Smooth muscle cell of the brain vasculature (primary cell): Measurements from ENCODE around the gene BEND7.

Source experiments
- DNase-seq: peaks from one replicate; pipeline ENCODE4 v3.0.0-alpha.2; 2012; ENCODE audit warnings: low read depth, low spot score

Gene BEND7

GRCh38 chr10:13520194-13520593 is 8.6 kb downstream of the BEND7 start:
- DNase-seq, result no peak

DNA sequence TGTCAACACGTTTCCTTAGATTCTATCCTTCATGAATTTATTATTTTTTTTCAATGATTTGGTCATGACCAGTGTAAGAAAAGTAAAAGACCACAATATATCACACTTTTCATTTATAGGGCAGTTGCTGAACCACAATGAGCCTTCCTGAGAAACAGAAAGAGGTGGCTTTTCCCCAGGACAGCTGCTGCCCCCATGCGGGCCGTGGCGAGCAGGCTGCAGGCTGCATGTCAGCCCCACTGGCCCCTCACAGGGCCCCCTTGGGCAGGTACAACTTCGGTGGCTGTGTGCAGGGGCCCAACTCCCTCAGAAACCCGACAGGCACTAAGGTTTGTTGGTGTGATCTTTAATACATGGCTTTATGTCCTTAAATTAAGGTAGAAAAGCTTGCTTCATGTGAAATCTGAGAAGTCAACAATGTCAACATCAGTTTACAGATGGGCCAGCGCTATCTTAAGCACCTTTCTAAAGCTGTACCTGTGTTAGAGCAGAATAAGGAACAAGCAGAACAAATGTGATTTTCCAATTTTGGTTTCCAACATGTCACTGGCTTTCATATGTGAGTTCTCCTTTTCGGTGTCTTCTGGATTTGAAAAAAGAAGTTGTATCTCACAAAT is 10.6 kb downstream of the BEND7 start:
- DNase-seq, result no peak

DNA sequence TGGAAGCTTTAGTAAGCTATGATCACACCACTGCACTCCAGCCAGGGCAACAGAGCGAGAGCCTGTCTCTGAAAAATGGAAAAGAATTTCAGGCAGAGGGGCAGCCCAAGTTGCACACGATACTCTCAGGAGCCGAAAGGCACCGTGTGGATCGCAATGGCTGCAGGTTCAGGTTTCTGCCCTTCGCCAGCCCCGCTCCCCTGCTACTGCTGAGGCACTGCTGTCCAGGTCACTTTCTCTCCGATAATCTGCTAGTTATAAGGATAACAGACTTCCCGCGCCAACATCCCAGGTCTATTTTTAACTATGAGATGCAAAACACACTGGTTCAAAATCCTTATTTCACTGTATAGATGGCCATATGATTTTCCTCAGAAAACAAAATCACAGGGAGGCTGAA is 11.1 kb downstream of the BEND7 start:
- DNase-seq, result no peak

DNA sequence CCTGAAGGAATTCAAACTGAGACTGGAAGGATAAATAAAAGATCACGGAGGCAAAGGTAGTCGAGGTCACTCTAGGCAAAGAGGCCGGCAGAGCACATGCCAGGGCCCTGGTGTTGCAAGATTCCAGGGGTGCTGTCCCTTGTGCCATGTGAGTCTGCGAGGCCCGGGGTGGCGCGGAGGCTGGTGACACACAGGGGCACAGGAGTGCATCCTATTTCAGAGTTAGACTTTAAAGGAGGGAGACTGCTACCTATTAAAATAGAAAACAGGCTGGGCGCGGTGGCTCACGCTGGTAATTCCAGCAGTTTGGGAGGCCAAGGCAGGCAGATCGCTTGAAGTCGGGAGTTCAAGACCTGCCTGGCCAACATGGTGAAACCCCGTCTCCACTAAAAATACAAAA is 12.6 kb downstream of the BEND7 start:
- no peak for DNase-seq

GRCh38 chr10:13515467-13515866 is 13.3 kb downstream of the BEND7 start:
- no peak for DNase-seq

DNA sequence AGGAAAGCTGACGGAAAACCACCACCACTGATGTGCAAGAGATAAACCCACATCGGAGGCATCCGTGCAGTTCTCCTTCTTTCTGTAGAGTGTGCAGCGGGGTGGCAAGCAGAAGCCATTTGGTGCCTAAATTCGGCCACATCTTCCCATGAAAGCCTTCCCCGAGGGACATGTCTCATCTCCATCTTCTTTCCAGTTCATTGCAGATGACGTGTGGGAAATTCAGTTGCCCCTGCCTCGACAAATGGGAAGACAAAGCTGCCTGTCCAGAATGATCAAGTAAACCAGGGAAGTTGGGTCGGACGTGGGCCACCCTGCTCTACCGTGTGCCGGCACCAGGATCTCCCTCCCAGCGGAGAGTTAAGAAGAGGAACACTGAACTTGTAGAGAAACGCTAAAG is 14.5 kb downstream of the BEND7 start:
- DNase-seq, result no peak

- no peak for DNase-seq
Measured at GRCh38 chr10:13512564-13512963, 16.2 kb downstream of the BEND7 start.

DNA sequence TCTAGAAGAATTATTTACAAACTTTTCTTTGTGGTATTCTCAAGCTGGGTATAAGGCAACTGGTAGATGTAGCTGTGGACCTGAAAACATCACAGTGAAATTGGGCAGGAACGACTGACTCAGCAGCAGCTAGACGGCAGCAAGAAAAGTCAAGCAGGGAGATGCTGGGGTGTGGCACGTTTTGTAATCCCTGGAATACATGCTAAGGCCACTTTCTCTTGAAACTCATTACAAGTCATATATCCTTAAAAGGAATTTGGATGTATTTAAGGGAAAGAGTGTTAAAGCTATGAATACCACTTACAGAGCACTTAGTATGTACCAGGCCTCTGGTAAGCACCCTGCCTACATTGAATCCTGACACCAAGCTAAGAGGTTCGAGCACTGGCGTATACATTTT is 17.4 kb downstream of the BEND7 start:
- no peak for DNase-seq

DNA sequence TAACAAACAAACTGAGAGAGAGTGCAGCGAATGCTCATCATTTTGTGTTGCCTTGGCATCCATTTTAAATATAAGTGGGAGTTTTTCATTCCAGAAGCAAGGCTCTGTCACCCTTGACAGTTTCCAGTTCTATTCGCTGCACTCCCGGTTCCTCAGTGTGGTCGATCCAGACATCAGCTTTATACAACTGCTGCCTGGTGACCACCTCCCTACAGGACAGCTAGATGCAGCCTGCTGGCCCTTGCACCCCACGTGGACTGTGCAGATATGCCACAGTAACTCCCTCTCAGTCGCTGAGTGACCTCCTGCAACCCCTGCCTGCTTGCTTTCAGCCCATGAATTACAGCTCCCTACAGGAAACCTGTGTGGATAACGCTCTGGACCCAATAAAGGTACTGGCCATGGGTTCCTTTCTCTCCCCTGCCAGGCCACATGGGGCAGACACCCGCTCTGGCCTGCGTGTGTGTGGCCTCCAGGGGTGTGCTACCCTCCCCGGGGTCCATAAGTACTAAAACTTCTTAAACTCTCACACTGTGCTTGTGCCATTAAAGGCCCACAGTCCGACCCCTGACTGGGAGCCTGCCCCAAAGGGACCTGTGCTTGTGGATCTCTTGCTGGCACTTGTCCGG is 23.6 kb downstream of the BEND7 start:
- no peak for DNase-seq

DNA sequence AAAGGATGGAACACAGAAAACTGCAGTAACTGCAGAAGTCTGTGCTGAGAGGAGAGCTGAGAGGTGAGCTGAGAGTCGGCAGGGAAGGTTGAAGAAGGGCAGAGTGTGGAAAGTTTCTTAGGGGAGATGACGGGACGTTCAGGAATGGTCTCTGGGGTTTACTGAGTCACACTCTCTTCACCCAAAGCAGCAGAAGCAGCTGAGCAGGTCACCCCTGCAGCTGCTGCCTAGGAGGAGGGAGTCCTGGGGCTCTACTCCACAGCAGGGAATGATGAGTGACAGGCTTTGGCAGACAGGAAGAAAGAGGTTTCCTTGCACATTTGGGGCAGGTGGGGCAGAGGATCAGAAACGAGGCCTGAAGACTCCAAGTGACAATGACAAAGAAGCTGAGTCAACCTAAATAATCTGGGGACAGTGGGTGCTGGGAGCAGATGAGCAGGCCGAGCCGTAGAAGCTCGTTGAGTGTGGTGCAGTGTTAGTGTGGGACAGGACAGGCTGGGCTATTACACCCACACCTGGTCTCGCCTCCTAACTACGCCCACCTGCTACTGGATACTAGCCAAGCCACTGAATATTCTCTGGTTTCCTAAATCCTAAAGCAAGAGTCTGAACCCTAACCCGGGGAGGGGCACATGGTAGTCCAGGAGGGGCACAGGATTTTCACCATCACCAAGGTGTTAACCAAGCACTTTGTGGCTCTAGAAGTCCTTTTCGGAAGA is 24.9 kb downstream of the BEND7 start:
- DNase-seq, result no peak

DNA sequence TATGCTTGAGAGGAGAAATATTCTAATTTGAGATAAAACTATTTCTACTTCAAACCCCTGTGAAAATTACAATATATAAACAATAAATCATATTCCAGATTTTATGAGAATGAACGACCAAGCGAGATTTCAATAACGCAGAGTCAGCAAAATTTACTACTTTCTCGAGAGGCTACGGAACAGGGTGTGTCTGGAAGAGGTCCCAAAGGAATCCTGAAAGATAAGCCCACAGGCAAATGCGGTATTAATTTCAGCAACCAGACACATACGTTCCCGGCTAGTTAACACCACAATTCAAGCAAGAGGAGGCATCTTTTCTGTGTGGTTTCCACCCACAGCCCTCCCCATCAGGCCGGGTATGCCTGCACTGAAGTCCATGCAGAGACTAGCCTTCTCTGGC is 26.4 kb downstream of the BEND7 start:
- DNase-seq, result no peak

DNA sequence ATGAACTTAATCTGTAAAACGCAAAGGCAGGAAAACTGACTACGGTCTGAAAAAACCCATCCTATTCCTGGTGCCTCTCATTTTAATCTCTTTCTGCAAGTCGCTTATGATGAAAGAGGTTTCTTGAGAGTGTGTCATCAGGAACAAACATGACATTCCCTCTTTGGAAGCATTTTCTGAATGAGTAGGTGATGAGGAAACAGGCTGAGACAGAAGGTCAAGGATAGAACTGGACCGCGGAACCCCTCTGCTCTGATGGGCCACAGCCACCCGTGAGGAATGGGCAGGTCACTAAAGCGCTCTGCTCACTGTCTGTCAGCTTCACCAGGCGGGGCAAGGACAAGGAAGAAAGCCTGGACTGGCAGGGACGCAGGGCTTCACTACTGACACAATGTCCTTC is 28.6 kb downstream of the BEND7 start:
- DNase-seq, result no peak

GRCh38 chr10:13499150-13499549 is 29.7 kb downstream of the BEND7 start:
- no peak for DNase-seq

- DNase-seq, result no peak
Measured at GRCh38 chr10:13496931-13497330, 31.9 kb downstream of the BEND7 start.

DNA sequence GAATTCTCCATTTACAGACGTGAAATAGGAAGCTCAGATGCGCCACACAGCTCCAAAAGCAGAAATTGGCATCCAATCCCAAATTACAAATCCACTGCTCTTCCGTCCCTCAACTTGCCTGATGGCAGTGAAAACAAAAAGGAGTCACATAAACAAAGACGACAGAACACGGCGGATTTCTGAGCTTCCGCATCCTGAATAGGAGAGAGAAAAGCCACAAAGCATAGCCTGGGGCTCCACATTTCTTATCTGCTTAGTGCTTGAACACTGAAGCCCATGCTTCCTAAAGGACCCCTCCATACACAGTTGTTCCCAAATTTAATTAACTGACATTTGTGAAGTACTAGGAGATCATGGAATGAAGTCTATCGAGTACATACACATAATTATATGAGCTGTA is 32.6 kb downstream of the BEND7 start:
- DNase-seq, result no peak

- DNase-seq, result no peak
Measured at GRCh38 chr10:13492493-13493180, 36.2 kb downstream of the BEND7 start.

DNA sequence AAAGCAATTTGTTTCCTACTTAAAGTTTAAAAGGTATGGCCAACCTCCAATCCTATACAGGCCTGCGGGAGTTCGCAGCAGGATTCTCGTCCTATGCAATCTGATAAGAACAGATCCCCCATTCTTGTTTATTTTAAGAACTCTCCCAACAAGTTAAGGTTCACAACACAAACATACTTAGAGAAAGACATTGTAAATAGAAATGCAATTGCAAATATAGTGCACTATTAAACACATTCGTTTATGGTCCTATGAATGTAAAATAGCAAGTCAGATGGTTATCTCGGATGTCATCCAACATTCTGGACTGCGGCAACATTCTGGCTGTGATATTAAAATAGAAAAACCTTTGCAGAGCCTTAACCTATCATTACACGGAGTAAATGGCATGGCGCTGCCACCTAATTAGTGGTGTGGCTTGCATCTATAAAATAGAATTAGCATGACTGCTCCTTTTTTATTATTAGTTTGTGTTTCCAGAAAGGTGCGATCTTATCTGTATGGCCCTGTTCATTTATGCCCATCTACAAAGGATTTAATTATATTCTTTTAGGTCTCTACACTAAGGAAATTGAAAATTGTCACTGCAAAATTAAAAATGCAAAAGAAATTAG is 37.0 kb downstream of the BEND7 start:
- no peak for DNase-seq

- no peak for DNase-seq
Measured at GRCh38 chr10:13490503-13490902, 38.3 kb downstream of the BEND7 start.

DNA sequence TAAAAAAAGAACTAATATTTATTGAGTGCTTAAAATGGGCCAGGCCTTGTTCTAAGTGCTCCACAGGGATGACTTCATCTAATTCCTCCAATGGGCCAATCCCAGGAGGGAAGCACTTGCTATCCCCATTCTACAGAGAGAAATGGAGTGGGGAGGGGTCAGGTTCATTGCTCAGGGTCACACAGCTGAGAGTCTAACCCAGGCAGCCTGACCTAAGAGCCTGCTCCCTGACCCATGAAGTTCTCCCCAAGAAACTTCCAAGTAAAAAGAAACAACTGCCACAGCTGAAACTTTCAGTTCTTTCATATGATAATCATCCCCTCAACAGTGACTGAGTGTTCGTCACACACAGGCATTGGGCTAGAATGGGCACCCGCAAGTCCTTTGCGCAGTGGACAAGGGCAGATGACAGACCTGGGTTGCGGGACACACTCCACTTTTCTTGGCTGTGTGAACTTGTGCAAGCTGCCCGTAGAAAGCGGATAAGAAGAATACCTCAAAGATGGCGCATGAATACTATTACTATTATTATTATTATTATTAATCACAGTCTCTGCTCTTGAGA is 39.7 kb downstream of the BEND7 start:
- no peak for DNase-seq

DNA sequence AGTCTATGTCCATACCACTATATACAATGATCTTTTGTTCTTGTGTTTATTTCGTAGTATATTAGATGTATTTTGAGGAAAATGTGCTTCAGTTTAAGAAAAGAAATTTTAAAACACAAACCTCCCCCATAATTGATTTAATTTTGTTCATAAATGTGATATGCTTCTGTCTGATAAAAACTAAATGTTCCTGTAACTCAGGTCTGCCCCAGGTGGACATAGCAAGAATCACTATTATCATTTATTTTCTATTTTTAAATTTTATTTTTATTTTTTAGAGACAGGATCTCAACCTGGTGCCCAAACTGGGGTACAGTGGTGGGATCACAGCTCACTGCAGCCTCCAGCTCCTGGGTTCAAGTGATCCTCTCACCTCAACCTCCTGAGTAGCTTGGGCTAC is 43.2 kb downstream of the BEND7 start:
- no peak for DNase-seq

- DNase-seq, result no peak
Measured at GRCh38 chr10:13483951-13484350, 44.9 kb downstream of the BEND7 start.

- no peak for DNase-seq
Measured at GRCh38 chr10:13483073-13483472, 45.7 kb downstream of the BEND7 start.
